Esophagus muscularis mucosa (tissue), 4 donors: Measurements from ENCODE around the gene SERPINB7. TPM values are rescaled to one million over a fixed set of nuclear protein-coding genes. Genes with fewer than 3 reads are reported as not detected.

Source experiments
- DNase-seq: peaks from one replicate; pipeline ENCODE4 v3.0.0-alpha.2; 2017; ENCODE audit errors: extremely low spot score
- H3K27ac ChIP-seq, 4 donors: fragments of 200-600 bp; sonication (generic); replicated peaks in 1 of 4; 1 replicate in 3 of 4; 2 replicates in 1 of 4; pipeline ENCODE4 v1.5.1; 2016 to 2019; ENCODE audit warnings: mild to moderate bottlenecking in 1 of 4
- H3K27me3 ChIP-seq, 4 donors: fragments of 200-600 bp; sonication (generic); one replicate each; pipeline versions ENCODE4 v1.5.1 to v1.6.0; 2016 to 2019
- H3K36me3 ChIP-seq, 4 donors: fragments of 200-600 bp; sonication (generic); one replicate each; pipeline ENCODE4 v1.5.1; 2016 to 2019
- H3K4me1 ChIP-seq, 4 donors: fragments of 200-600 bp; sonication (generic); one replicate each; pipeline ENCODE4 v1.5.1; 2016 to 2019
- H3K4me3 ChIP-seq, 4 donors: fragments of 200-600 bp; sonication (generic); 1 replicate in 2 of 4; 2 replicates in 2 of 4; pipeline ENCODE4 v1.5.1; 2016 to 2019; ENCODE audit warnings: mild to moderate bottlenecking in 4 of 4, moderate library complexity in 1 of 4
- H3K9me3 ChIP-seq, 4 donors: fragments of 200-600 bp; sonication (generic); 1 replicate in 3 of 4; 2 replicates in 1 of 4; pipeline ENCODE4 v1.5.1; 2016 to 2019
- CTCF ChIP-seq, 3 experiments: fragments of 200-600 bp in 2 of 3; fragments of 450-650 bp in 1 of 3; sonication (generic) in 2 of 3; IDR thresholded peaks; one replicate each; pipeline ENCODE4 v1.5.1; 2017 to 2019; ENCODE audit warnings: antibody characterized with exemption in 3 of 3, mild to moderate bottlenecking in 2 of 3, moderate library complexity in 1 of 3
- EP300 ChIP-seq: sonication (generic); formaldehyde crosslinking; IDR thresholded peaks from one replicate; pipeline ENCODE4 v1.6.1; 2017; ENCODE audit warnings: antibody characterized with exemption
- POLR2A ChIP-seq: fragments of 450-650 bp; IDR thresholded peaks from one replicate; pipeline ENCODE4 v1.6.1; 2017; ENCODE audit warnings: antibody characterized with exemption, moderate library complexity, mild to moderate bottlenecking, low read depth
- POLR2AphosphoS5 ChIP-seq, 2 donors: sonication (generic); formaldehyde crosslinking; IDR thresholded peaks; one replicate each; pipeline ENCODE4 v1.6.1; 2017; ENCODE audit warnings: antibody characterized with exemption in 2 of 2
- WGBS: methylation state at CpG from one replicate; pipeline ENCODE4 v1.1.5; 2018; 5-methylcytosine and 5-hydroxymethylcytosine counted together
- intact Hi-C: fragments of 100-400 bp; cut with DNase I; formaldehyde crosslinking; loops from one replicate; pipeline ENCODE4 v1.15.1; 2023
- total RNA-seq, 4 donors: library from RNA; depleted of rRNA; stranded (reverse); fragments of >200 nt; gene quantifications; one replicate each; pipeline versions ENCODE4 v1.1.0 to v1.2.1, GENCODE V29; 2016

The SERPINB7 gene
- total RNA-seq, 4 donors from 2014 or later, result not detected

GRCh38 chr18:63789327-63789726 lies 14.1 kb downstream of the SERPINB7 start:
- no peak overlapping the region for H3K4me3 ChIP-seq
- no peak for DNase-seq
- no peak for TF ChIP-seq CTCF (IDR thresholded peaks at IDR 0.05)
- H3K4me1 ChIP-seq, result no peaks in the 10 kb centered on the region
- no peaks in the 10 kb centered on the region for H3K36me3 ChIP-seq
- WGBS, result 98% methylated on average over 2 of the region's 2 CpGs
- no peaks in the 10 kb centered on the region for H3K27me3 ChIP-seq
- no peaks in the 10 kb centered on the region for H3K9me3 ChIP-seq
- intact Hi-C loops, result no loop called here
- no peak overlapping the region for H3K27ac ChIP-seq

GRCh38 chr18:63795606-63796005 lies 20.4 kb downstream of the SERPINB7 start:
- H3K27ac ChIP-seq, result no peak overlapping the region
- 79% methylated on average over 4 of the region's 4 CpGs for WGBS
- H3K36me3 ChIP-seq, result no peaks in the 10 kb centered on the region
- H3K4me3 ChIP-seq, result no peak overlapping the region
- no peaks in the 10 kb centered on the region for H3K4me1 ChIP-seq
- H3K27me3 ChIP-seq, result no peaks in the 10 kb centered on the region
- intact Hi-C loops, result no loop called here
- no peak for DNase-seq
- TF ChIP-seq POLR2AphosphoS5 (IDR thresholded peaks at IDR 0.05) (no peak), EP300 (no peak), POLR2A (no peak), CTCF (IDR thresholded peaks at IDR 0.05) (no peak)
- H3K9me3 ChIP-seq, result no peaks in the 10 kb centered on the region

GRCh38 chr18:63799189-63799588 lies 24.0 kb downstream of the SERPINB7 start:
- H3K36me3 ChIP-seq, result no peaks in the 10 kb centered on the region
- intact Hi-C loops, result no loop called here

GRCh38 chr18:63801343-63801742 lies 26.1 kb downstream of the SERPINB7 start:
- Histone ChIP-seq H3K36me3 (no peaks in the 10 kb centered on the region), H3K27me3 (no peaks in the 10 kb centered on the region), H3K9me3 (no peaks in the 10 kb centered on the region), H3K4me3 (no peak overlapping the region), H3K4me1 (no peaks in the 10 kb centered on the region), H3K27ac (no peak overlapping the region)
- intact Hi-C loops, result no loop called here
- no peak for TF ChIP-seq POLR2AphosphoS5 (IDR thresholded peaks at IDR 0.05)
- TF ChIP-seq CTCF (IDR thresholded peaks at IDR 0.05), result no peak
- 74% methylated on average over 4 of the region's 4 CpGs for WGBS
- DNase-seq, result no peak

More at GRCh38 chr18:63799189-63799588, 24.0 kb downstream of the SERPINB7 start:
- Histone ChIP-seq H3K27me3 (no peaks in the 10 kb centered on the region), H3K4me1 (no peaks in the 10 kb centered on the region), H3K4me3 (no peak overlapping the region), H3K9me3 (no peaks in the 10 kb centered on the region), H3K27ac (no peak overlapping the region)
- no peak for DNase-seq
- TF ChIP-seq POLR2A, result no peak
- TF ChIP-seq EP300, result no peak
- no peak for TF ChIP-seq CTCF (IDR thresholded peaks at IDR 0.05)
- TF ChIP-seq POLR2AphosphoS5 (IDR thresholded peaks at IDR 0.05), result no peak

- intact Hi-C loops, result no loop called here
- 40% methylated on average over 4 of the region's 4 CpGs for WGBS
- H3K4me3 ChIP-seq, result no peak overlapping the region
Observed at GRCh38 chr18:63808125-63808524, 32.9 kb downstream of the SERPINB7 start.

More at GRCh38 chr18:63808125-63808524, 32.9 kb downstream of the SERPINB7 start:
- no peak overlapping the region for H3K27ac ChIP-seq
- H3K9me3 ChIP-seq, result no peaks in the 10 kb centered on the region
- no peaks in the 10 kb centered on the region for H3K36me3 ChIP-seq
- H3K27me3 ChIP-seq, result no peaks in the 10 kb centered on the region
- no peak for DNase-seq
- no peak for TF ChIP-seq POLR2A
- TF ChIP-seq POLR2AphosphoS5 (IDR thresholded peaks at IDR 0.05), result no peak
- no peaks in the 10 kb centered on the region for H3K4me1 ChIP-seq
